HG02840 (cell line): Measurements from ENCODE around the gene KIF6.
"Not testable (repeated sequence)": the region's sequence is repeated elsewhere in the genome, so short reads cannot be mapped to it uniquely, and the experiment has no call there.

Experiments
- ATAC-seq: cut with Tn5 transposase; IDR thresholded peaks from one replicate; pipeline ENCODE4 v1.9.1; 2021; ENCODE audit warnings: mild to moderate bottlenecking, moderate library complexity, moderate number of reproducible peaks; ENCODE audit not compliant: unreplicated experiment, low FRiP score

The KIF6 gene

GRCh38 chr6:39515006-39515405 lies 210.2 kb downstream of the KIF6 start:
- ATAC-seq, result no peak

- not testable (repeated sequence) for ATAC-seq
Observed at GRCh38 chr6:39509831-39510230, 215.4 kb downstream of the KIF6 start.

GRCh38 chr6:39508515-39508914 lies 216.7 kb downstream of the KIF6 start:
- ATAC-seq, result no peak

- ATAC-seq, result no peak
Observed at GRCh38 chr6:39507331-39507998, 217.7 kb downstream of the KIF6 start.

GRCh38 chr6:39502362-39502955 lies 222.7 kb downstream of the KIF6 start:
- ATAC-seq, result not testable (repeated sequence)

- ATAC-seq, result no peak
Observed at GRCh38 chr6:39499053-39499452, 226.2 kb downstream of the KIF6 start.

- ATAC-seq, result no peak
Observed at GRCh38 chr6:39498096-39498495, 227.1 kb downstream of the KIF6 start.

- no peak for ATAC-seq
Observed at GRCh38 chr6:39496915-39497314, 228.3 kb downstream of the KIF6 start.

- ATAC-seq, result no peak
Observed at GRCh38 chr6:39496456-39496855, 228.8 kb downstream of the KIF6 start.

GRCh38 chr6:39495640-39496039 lies 229.6 kb downstream of the KIF6 start:
- no peak for ATAC-seq

GRCh38 chr6:39494998-39495397 lies 230.2 kb downstream of the KIF6 start:
- no peak for ATAC-seq

GRCh38 chr6:39493777-39494176 lies 231.4 kb downstream of the KIF6 start:
- ATAC-seq, result no peak

GRCh38 chr6:39493174-39493573 lies 232.0 kb downstream of the KIF6 start:
- no peak for ATAC-seq

- no peak for ATAC-seq
Observed at GRCh38 chr6:39490108-39490507, 235.1 kb downstream of the KIF6 start.

- ATAC-seq, result no peak
Observed at GRCh38 chr6:39488255-39488879, 236.8 kb downstream of the KIF6 start.

- no peak for ATAC-seq
Observed at GRCh38 chr6:39484276-39484675, 240.9 kb downstream of the KIF6 start.

GRCh38 chr6:39479819-39480218 lies 245.4 kb downstream of the KIF6 start:
- not testable (repeated sequence) for ATAC-seq

- no peak for ATAC-seq
Observed at GRCh38 chr6:39476670-39477069, 248.5 kb downstream of the KIF6 start.

- no peak for ATAC-seq
Observed at GRCh38 chr6:39476151-39476550, 249.1 kb downstream of the KIF6 start.

GRCh38 chr6:39471954-39472659 lies 253.1 kb downstream of the KIF6 start:
- ATAC-seq, result no peak

- no peak for ATAC-seq
Observed at GRCh38 chr6:39470506-39470905, 254.7 kb downstream of the KIF6 start.
